ENCODE measurements around the gene PTH2R. TPM values are rescaled to one million over a fixed set of nuclear protein-coding genes. Genes with fewer than 3 reads are reported as not detected.

The PTH2R gene
- total and polyA plus RNA-seq, 2 donors (not counting 3 experiments of a cell fraction or from before 2014, with no cell fraction given) = not detected

- dilution Hi-C loops (cut with MboI; ENCODE audit: extremely low pct_ligation_motif_present, low sequenced_read_pairs) (no loop called here), intact Hi-C loops (cut with micrococcal nuclease) (no loop called here)
- Histone ChIP-seq H2AFZ (ENCODE audit: low read depth, low read length) (no peak overlapping the region), H4K20me1 (replicated peaks; ENCODE audit: control insufficient read depth, extremely low read depth, insufficient read depth, low read length) (no peaks in the 10 kb centered on the region), H3K9me1 (replicated peaks; ENCODE audit: control insufficient read depth, extremely low read depth, insufficient read depth, low read length) (no peaks in the 10 kb centered on the region), H3K9me3 (replicated peaks; ENCODE audit: control insufficient read depth, insufficient read depth, low read length) (no peaks in the 10 kb centered on the region), H3K9ac (replicated peaks; ENCODE audit: extremely low read depth, insufficient read depth, low read length) (no peak overlapping the region), H3K4me1 (ENCODE audit: control insufficient read depth, extremely low read depth, insufficient read depth, low read length) (no peaks in the 10 kb centered on the region), H3K4me3 (replicated peaks in 1 of 3; ENCODE audit: insufficient read depth in 1 of 3, low read depth in 1 of 3, low read length in 3 of 3) (no peak overlapping the region), H3K4me2 (ENCODE audit: insufficient read depth, low read length) (no peak overlapping the region), H3K27me3 (ENCODE audit: control insufficient read depth in 2 of 2, insufficient read depth in 2 of 2, low read length in 2 of 2) (no peaks in the 10 kb centered on the region), H3K36me3 (ENCODE audit: control insufficient read depth in 2 of 2, extremely low read depth in 1 of 2, insufficient read depth in 2 of 2, low read length in 2 of 2) (peaks cover 8 to 9% of the 10 kb centered on the region in 2 experiments), H3K79me2 (ENCODE audit: control insufficient read depth, insufficient read depth, low read length) (no peaks in the 10 kb centered on the region), H3K27ac (ENCODE audit: insufficient read depth, low read depth, low read length) (no peak overlapping the region)
- ChIA-PET CTCF (interaction anchor here (1.2 to 2.1 kb wide), 2 partner anchors 10 to 102 kb away, joined by 3 to 7 read pairs; partner anchors contain the start of gene IDH1), POLR2A (interaction anchor here (0.6 kb wide), 1 partner anchor 175 kb away, joined by 3 read pairs; no protein-coding TSS in a partner anchor)
- TF ChIP-seq GATA2 (IDR thresholded peaks at IDR 0.05; ENCODE audit: insufficient read depth, insufficient read length, low read depth, low read length) (no peak), MAX (IDR thresholded peaks at IDR 0.05; ENCODE audit: insufficient read depth, insufficient read length) (no peak), POLR2A (IDR thresholded peaks at IDR 0.05; ENCODE audit: low read depth, low read length) (no peak), MYC (IDR thresholded peaks at IDR 0.05; ENCODE audit: low read depth, low read length) (no peak), CTCF (IDR thresholded peaks at IDR 0.05; ENCODE audit: extremely low read depth in 1 of 2, insufficient read depth in 1 of 2, low read depth in 1 of 2, low read length in 2 of 2) (no peak), POLR2AphosphoS5 (IDR thresholded peaks at IDR 0.05; ENCODE audit: insufficient read depth, low read depth, low read length) (no peak), FOS (IDR thresholded peaks at IDR 0.05; ENCODE audit: borderline replicate concordance, insufficient read depth, low read length) (no peak), JUN (IDR thresholded peaks at IDR 0.05; ENCODE audit: borderline replicate concordance, insufficient read depth, insufficient read length, low read depth) (no peak), EZH2 (IDR thresholded peaks at IDR 0.05; ENCODE audit: borderline replicate concordance, low read depth, low read length, severe bottlenecking) (no peak)
- DNase-seq (ENCODE audit: low read depth, low spot score) = no peak
- no peak for FAIRE-seq
- BruUV-seq (replicated peaks) = no TSS peak
Observed at GRCh38 chr2:208356846-208357574, 49.6 kb upstream of the PTH2R start.
